Keratinocyte (primary cell): ENCODE measurements around the gene CALML3. TPM values are rescaled to one million over a fixed set of nuclear protein-coding genes. Genes with fewer than 3 reads are reported as not detected.
"Not testable (repeated sequence)": the region's sequence is repeated elsewhere in the genome, so short reads cannot be mapped to it uniquely, and the experiment has no call there.

Experiments used
- DNase-seq: peaks from one replicate; pipeline ENCODE4 v3.0.0-alpha.2; 2011; ENCODE audit warnings: low read depth, missing footprints, low spot score
- FAIRE-seq: peaks from 2 replicates; lab custom pipeline; 2011; peaks lifted over from hg19 to GRCh38; lab: Jason Lieb, UNC
- H2AFZ ChIP-seq: 2 replicates; pipeline ENCODE4 v1.6.0; 2012; ENCODE audit warnings: low read length, control low read depth, inconsistent platforms; ENCODE audit not compliant: control insufficient read depth
- H3K27ac ChIP-seq: 2 replicates; pipeline ENCODE4 v1.5.1; 2011; ENCODE audit warnings: low read length; ENCODE audit not compliant: control insufficient read depth, insufficient read depth
- H3K27me3 ChIP-seq: 3 replicates; pipeline ENCODE4 v1.6.0; 2011; ENCODE audit warnings: low read length; ENCODE audit not compliant: control insufficient read depth, insufficient read depth; ENCODE audit errors: extremely low read depth
- H3K36me3 ChIP-seq, 2 experiments: 2 replicates in 1 of 2; 3 replicates in 1 of 2; pipeline ENCODE4 v1.5.1; 2011; ENCODE audit warnings: low read length in 2 of 2, mild to moderate bottlenecking in 1 of 2; ENCODE audit not compliant: control insufficient read depth in 2 of 2, insufficient read depth in 2 of 2; ENCODE audit errors: extremely low read depth in 1 of 2
- H3K4me1 ChIP-seq: 3 replicates; pipeline ENCODE4 v1.5.1; 2011; ENCODE audit warnings: low read length; ENCODE audit not compliant: control insufficient read depth, insufficient read depth; ENCODE audit errors: extremely low read depth
- H3K4me2 ChIP-seq: 3 replicates; pipeline ENCODE4 v1.6.0; 2011; ENCODE audit warnings: low read depth, low read length; ENCODE audit not compliant: control insufficient read depth, insufficient read depth; ENCODE audit errors: extremely low read depth
- H3K4me3 ChIP-seq, 3 experiments: fragments of 200-600 bp in 1 of 3; sonication (generic) in 1 of 3; 2 replicates in 2 of 3; 3 replicates in 1 of 3; pipeline ENCODE4 v1.5.1; 2011 to 2016; ENCODE audit warnings: low read length in 3 of 3, mild to moderate bottlenecking in 3 of 3, control low read depth in 2 of 3, inconsistent platforms in 1 of 3, low read depth in 1 of 3, mixed read lengths in 1 of 3, mixed run types in 1 of 3, moderate library complexity in 1 of 3; ENCODE audit not compliant: control insufficient read depth in 2 of 3, insufficient read depth in 2 of 3; ENCODE audit errors: extremely low read depth in 1 of 3
- H3K79me2 ChIP-seq: 2 replicates; pipeline ENCODE4 v1.6.0; 2012; ENCODE audit warnings: low read length; ENCODE audit not compliant: control insufficient read depth, insufficient read depth
- H3K9ac ChIP-seq: 3 replicates; pipeline ENCODE4 v1.6.0; 2011; ENCODE audit warnings: low read length; ENCODE audit not compliant: control insufficient read depth, insufficient read depth; ENCODE audit errors: extremely low read depth
- H3K9me1 ChIP-seq: 3 replicates; pipeline ENCODE4 v1.6.0; 2011; ENCODE audit warnings: low read length; ENCODE audit not compliant: control insufficient read depth, insufficient read depth; ENCODE audit errors: extremely low read depth
- H3K9me3 ChIP-seq: 2 replicates; pipeline ENCODE4 v1.5.1; 2012; ENCODE audit warnings: low read depth, low read length; ENCODE audit not compliant: control insufficient read depth
- H4K20me1 ChIP-seq: 3 replicates; pipeline ENCODE4 v1.6.0; 2011; ENCODE audit warnings: low read length; ENCODE audit not compliant: control insufficient read depth, insufficient read depth; ENCODE audit errors: extremely low read depth
- EZH2 ChIP-seq: IDR thresholded peaks from one replicate; pipeline ENCODE4 v1.6.1; 2012; ENCODE audit warnings: inconsistent platforms, mild to moderate bottlenecking, low read length, moderate library complexity
- dilution Hi-C: fragments of 300-500 bp; cut with MboI; formaldehyde crosslinking; loops from one replicate; pipeline ENCODE4 v1.7.0; 2020; ENCODE audit warnings: low sequenced_read_pairs; ENCODE audit not compliant: extremely low pct_ligation_motif_present
- polyA minus RNA-seq, 3 experiments: library from RNA; depleted of rRNA, polyadenylated mRNA; stranded (reverse); fragments of >200 nt; gene quantifications; 1 replicate in 1 of 3; 2 replicates in 1 of 3; 3 replicates in 1 of 3; pipeline ENCODE4 v1.2.3, GENCODE V29; 2011
- polyA plus RNA-seq, 5 experiments: library from polyadenylated mRNA; depleted of rRNA in 3 of 5; stranded (reverse) in 3 of 5; stranded (forward) in 1 of 5; unstranded in 1 of 5; fragments of >200 nt; gene quantifications; 1 replicate in 1 of 5; 2 replicates in 3 of 5; 3 replicates in 1 of 5; pipeline versions ENCODE4 v1.2.1 to v1.2.3, GENCODE V29; 2011 to 2012; ENCODE audit warnings: missing spikeins in 2 of 5, low read depth in 1 of 5, low replicate concordance in 1 of 5
- TF ChIP-seq, protein P1 (sequence below), 3 experiments: IDR thresholded peaks in 1 of 3; conservative IDR thresholded peaks in 1 of 3; optimal IDR thresholded peaks in 1 of 3; 2 replicates in 2 of 3; 3 replicates in 1 of 3; pipeline versions ENCODE3 to v1.5.1; 2011; ENCODE audit warnings: low read length in 3 of 3, mild to moderate bottlenecking in 3 of 3, moderate library complexity in 2 of 3, control low read depth in 1 of 3, inconsistent platforms in 1 of 3; ENCODE audit not compliant: insufficient read depth in 2 of 3; ENCODE audit errors: extremely low read depth in 1 of 3

The CALML3 gene
- polyA plus RNA-seq = 7.6 to 20.2 TPM (median 14.1 TPM) in 3 replicates
- 16.6 TPM for polyA plus RNA-seq (2011; ENCODE audit: low read depth)
- 10.4 and 31.2 TPM in 2 replicates for polyA plus RNA-seq (2011; cell fraction: cytosol; rRNA removed)
- polyA plus RNA-seq (2011; cell fraction: nucleus; rRNA removed) = 11.9 and 17.6 TPM in 2 replicates
- polyA plus RNA-seq (2012; ENCODE audit: low replicate concordance) = 15.7 and 23.6 TPM in 2 replicates
- polyA minus RNA-seq = 2.7 to 5.2 TPM (median 4.4 TPM) in 3 replicates
- polyA minus RNA-seq (2011; cell fraction: cytosol; rRNA and poly(A)+ RNA removed) = 17.1 TPM
- 4.6 and 6.0 TPM in 2 replicates for polyA minus RNA-seq (2011; cell fraction: nucleus; rRNA and poly(A)+ RNA removed)

DNA sequence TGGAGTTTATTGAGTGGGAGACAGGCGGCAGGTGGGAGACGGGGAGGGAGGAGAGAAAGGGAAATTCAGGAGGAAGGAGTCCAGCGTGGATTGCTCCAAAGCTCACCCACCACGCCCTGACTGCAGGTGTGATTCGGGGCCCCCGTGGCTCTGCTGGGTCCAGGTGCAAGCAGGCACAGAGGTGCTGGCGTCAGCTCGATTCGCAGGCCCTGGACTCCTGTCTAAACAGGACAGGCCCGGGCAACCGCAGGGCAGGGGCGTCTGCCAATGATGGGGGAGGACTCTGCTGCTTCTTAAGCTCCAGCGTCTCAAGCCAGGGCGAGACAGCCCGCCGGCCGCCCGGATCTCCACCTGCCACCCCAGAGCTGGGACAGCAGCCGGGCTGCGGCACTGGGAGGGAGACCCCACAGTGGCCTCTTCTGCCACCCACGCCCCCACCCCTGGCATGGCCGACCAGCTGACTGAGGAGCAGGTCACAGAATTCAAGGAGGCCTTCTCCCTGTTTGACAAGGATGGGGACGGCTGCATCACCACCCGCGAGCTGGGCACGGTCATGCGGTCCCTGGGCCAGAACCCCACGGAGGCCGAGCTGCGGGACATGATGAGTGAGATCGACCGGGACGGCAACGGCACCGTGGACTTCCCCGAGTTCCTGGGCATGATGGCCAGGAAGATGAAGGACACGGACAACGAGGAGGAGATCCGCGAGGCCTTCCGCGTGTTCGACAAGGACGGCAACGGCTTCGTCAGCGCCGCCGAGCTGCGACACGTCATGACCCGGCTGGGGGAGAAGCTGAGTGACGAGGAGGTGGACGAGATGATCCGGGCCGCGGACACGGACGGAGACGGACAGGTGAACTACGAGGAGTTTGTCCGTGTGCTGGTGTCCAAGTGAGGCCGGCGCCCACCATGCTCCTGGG is at the start of gene CALML3:
TSS of gene CALML3 (plus strand) at position 321 of the 920 bp plus-strand sequence. CDS start at position 446, 125 bp downstream.
- Histone ChIP-seq H4K20me1 (no peaks in the 10 kb centered on the region), H2AFZ (peak within 1 kb of the TSS; percentile 46), H3K4me3 (peak within 1 kb of the TSS; percentile 33 to 60 (median 42)), H3K9me1 (no peaks in the 10 kb centered on the region), H3K4me2 (peak within 1 kb of the TSS; percentile 76), H3K4me1 (peaks cover 31% of the 10 kb centered on the region), H3K27ac (peak within 1 kb of the TSS; percentile 40), H3K79me2 (no peaks in the 10 kb centered on the region), H3K36me3 (no peaks in the 10 kb centered on the region), H3K27me3 (no peaks in the 10 kb centered on the region), H3K9ac (peak within 1 kb of the TSS; percentile 52), H3K9me3 (no peaks in the 10 kb centered on the region)
- dilution Hi-C loops = no loop called here
- DNase-seq (no peak), FAIRE-seq (peak; percentile 34)
- TF ChIP-seq, protein P1, sequence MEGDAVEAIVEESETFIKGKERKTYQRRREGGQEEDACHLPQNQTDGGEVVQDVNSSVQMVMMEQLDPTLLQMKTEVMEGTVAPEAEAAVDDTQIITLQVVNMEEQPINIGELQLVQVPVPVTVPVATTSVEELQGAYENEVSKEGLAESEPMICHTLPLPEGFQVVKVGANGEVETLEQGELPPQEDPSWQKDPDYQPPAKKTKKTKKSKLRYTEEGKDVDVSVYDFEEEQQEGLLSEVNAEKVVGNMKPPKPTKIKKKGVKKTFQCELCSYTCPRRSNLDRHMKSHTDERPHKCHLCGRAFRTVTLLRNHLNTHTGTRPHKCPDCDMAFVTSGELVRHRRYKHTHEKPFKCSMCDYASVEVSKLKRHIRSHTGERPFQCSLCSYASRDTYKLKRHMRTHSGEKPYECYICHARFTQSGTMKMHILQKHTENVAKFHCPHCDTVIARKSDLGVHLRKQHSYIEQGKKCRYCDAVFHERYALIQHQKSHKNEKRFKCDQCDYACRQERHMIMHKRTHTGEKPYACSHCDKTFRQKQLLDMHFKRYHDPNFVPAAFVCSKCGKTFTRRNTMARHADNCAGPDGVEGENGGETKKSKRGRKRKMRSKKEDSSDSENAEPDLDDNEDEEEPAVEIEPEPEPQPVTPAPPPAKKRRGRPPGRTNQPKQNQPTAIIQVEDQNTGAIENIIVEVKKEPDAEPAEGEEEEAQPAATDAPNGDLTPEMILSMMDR (optimal IDR thresholded peaks at IDR 0.05 in 1 of 3, IDR thresholded peaks at IDR 0.05 in 1 of 3, conservative IDR thresholded peaks at IDR 0.05 in 1 of 3; ENCODE audit: extremely low read depth in 1 of 3, insufficient read depth in 2 of 3, low read length in 3 of 3) = no peak
- no peak for TF ChIP-seq EZH2

DNA sequence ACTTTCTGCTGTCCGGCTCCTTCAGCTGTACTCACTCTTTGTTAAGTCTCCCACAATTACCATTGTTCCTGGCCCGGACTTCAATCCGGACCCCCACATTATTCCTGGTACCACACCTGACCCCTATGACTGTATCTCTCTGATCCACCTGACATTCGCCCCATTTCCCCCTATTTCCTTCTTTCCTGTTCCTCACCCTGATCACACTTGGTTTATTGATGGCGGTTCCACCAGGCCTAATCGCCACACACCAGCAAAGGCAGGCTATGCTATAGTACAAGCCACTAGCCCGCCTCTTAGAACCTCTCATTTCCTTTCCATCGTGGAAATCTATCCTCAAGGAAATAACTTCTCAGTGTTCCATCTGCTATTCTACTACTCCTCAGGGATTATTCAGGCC is 49.7 kb upstream of the CALML3 start:
- DNase-seq, H3K9ac ChIP-seq, H3K27me3 ChIP-seq, FAIRE-seq, H3K4me1 ChIP-seq, H3K9me3 ChIP-seq, H3K36me3 ChIP-seq, H2AFZ ChIP-seq, H3K4me3 ChIP-seq, H4K20me1 ChIP-seq, H3K27ac ChIP-seq, H3K79me2 ChIP-seq, H3K4me2 ChIP-seq, H3K9me1 ChIP-seq, dilution Hi-C loops: not testable (repeated sequence)

DNA sequence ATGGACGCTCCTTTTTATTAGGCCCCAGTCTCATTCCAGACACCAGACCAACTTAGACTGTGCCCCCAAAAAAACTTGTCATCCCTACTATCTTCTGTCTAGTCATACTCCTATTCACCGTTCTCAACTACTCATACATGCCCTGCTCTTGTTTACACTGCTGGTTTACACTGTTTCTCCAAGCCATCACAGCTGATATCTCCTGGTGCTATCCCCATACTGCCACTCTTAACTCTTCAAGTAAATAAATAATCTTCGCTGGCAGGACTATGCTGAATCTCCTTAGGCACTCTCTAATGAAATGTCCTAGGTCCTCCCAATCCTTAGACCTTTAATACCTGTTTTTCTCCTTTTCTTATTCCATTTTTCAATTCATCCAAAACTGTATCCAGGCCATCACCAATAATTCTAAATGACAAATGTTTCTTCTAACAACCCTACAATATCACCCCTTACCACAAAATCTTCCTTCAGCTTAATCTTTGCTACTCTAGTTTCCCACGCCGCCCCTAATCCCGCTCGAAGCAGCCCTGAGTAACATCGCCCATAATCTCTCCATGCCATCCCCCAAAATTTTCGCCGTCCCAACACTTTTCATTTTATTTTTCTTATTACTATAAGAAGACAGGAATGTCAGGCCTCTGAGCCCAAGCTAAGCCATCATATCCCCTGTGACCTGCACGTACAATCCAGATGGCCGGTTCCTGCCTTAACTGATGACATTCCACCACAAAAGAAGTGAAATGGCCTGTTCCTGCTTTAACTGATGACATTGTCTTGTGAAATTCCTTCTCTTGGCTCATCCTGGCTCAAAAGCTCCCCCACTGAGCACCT is 48.6 kb upstream of the CALML3 start:
- H3K9me3 ChIP-seq, H3K4me2 ChIP-seq, dilution Hi-C loops, FAIRE-seq, H3K9me1 ChIP-seq, H3K36me3 ChIP-seq, H3K27ac ChIP-seq, DNase-seq, H3K4me1 ChIP-seq, H3K79me2 ChIP-seq, H3K9ac ChIP-seq, H3K27me3 ChIP-seq, H2AFZ ChIP-seq, H4K20me1 ChIP-seq, H3K4me3 ChIP-seq: not testable (repeated sequence)
